IMR-90 (cell line): ENCODE measurements around the gene HOXA10. TPM values are rescaled to one million over a fixed set of nuclear protein-coding genes. Genes with fewer than 3 reads are reported as not detected.

Source experiments
- CEBPB ChIP-seq: IDR thresholded peaks from 2 replicates; pipeline ENCODE4 v1.6.1; 2012; ENCODE audit warnings: low read depth, low read length, improper control_type of control experiment
- CHD1 ChIP-seq: IDR thresholded peaks from 2 replicates; pipeline ENCODE4 v1.6.1; 2012; ENCODE audit warnings: low read depth, low read length, improper control_type of control experiment
- CTCF ChIP-seq: conservative IDR thresholded peaks from 2 replicates; pipeline ENCODE4 v1.5.1; 2012; ENCODE audit warnings: mild to moderate bottlenecking, low read depth, low read length, improper control_type of control experiment
- MAFK ChIP-seq: IDR thresholded peaks from 2 replicates; pipeline ENCODE4 v1.6.1; 2012; ENCODE audit warnings: low read depth, low read length, improper control_type of control experiment
- NFE2L2 ChIP-seq: fragments of 150-350 bp; IDR thresholded peaks from 2 replicates; pipeline ENCODE4 v1.6.1; 2016; ENCODE audit warnings: low read depth, mild to moderate bottlenecking, low read length
- RCOR1 ChIP-seq: IDR thresholded peaks from 2 replicates; pipeline ENCODE4 v1.6.1; 2012; ENCODE audit warnings: mild to moderate bottlenecking, low read length, improper control_type of control experiment; ENCODE audit not compliant: insufficient replicate concordance
- SMC3 ChIP-seq: fragments of 150-350 bp; IDR thresholded peaks from 2 replicates; pipeline ENCODE4 v1.6.1; 2016; ENCODE audit warnings: low read depth, mild to moderate bottlenecking, antibody characterized with exemption, low read length, moderate library complexity
- polyA plus RNA-seq, 3 experiments: library from polyadenylated mRNA; depleted of rRNA; stranded (reverse); fragments of >200 nt; gene quantifications; 2 replicates each; pipeline ENCODE4 v1.2.3, GENCODE V29; 2012; ENCODE audit warnings: low replicate concordance in 1 of 3
- total RNA-seq: library from RNA; depleted of rRNA; stranded (reverse); fragments of >200 nt; gene quantifications from 2 replicates; pipeline ENCODE4 v1.2.3, GENCODE V29; 2012

The HOXA10 gene
- total and polyA plus RNA-seq, 2 of the 4 experiments (the other 2 are of a cell fraction), result 0.10 to 0.18 TPM

- TF ChIP-seq CTCF, result no peak
- no peak for TF ChIP-seq RCOR1
- TF ChIP-seq NFE2L2, result no peak
- no peak for TF ChIP-seq MAFK
- TF ChIP-seq CEBPB, result no peak
- no peak for TF ChIP-seq CHD1
- no peak for TF ChIP-seq SMC3
These were observed 11.9 kb upstream of the HOXA10 start (continued) for GRCh38 chr7:27185854-27186667.
